BJ (cell line): Measurements from ENCODE around the gene MAP3K12. TPM values are rescaled to one million over a fixed set of nuclear protein-coding genes. Genes with fewer than 3 reads are reported as not detected.

Experiments
- CTCF ChIA-PET: fragments of 350-600 bp; formaldehyde crosslinking; extraction: SDS; loops from one replicate; lab custom pipeline; 2021; ENCODE audit warnings: antibody characterized with exemption, inconsistent platforms; lab: Yijun Ruan, JAX
- POLR2A ChIA-PET: fragments of 300-600 bp; sonication (Branson Sonifier 250); formaldehyde crosslinking; extraction: SDS; loops from one replicate; lab custom pipeline; 2021; ENCODE audit warnings: antibody characterized with exemption; lab: Charles Lee
- DNase-seq: peaks from one replicate; pipeline ENCODE4 v3.0.0-alpha.2; 2011; ENCODE audit warnings: low read depth
- H3K27me3 ChIP-seq: 2 replicates; pipeline ENCODE4 v1.6.0; 2011; ENCODE audit warnings: low read length; ENCODE audit not compliant: control insufficient read depth, insufficient read depth
- H3K36me3 ChIP-seq: 2 replicates; pipeline ENCODE4 v1.5.1; 2011; ENCODE audit warnings: low read length; ENCODE audit not compliant: control insufficient read depth, insufficient read depth
- H3K4me3 ChIP-seq: 2 replicates; pipeline ENCODE4 v1.5.1; 2011; ENCODE audit warnings: low read depth, mild to moderate bottlenecking, control low read depth, low read length
- polyA plus RNA-seq: library from polyadenylated mRNA; depleted of rRNA; stranded (reverse); fragments of >200 nt; gene quantifications from 2 replicates; pipeline ENCODE4 v1.2.3, GENCODE V29; 2011
- TF ChIP-seq, protein P1 (sequence below): IDR thresholded peaks from 2 replicates; pipeline ENCODE4 v1.5.1; 2011; ENCODE audit warnings: low read depth, mild to moderate bottlenecking, control low read depth, inconsistent platforms, low read length, moderate library complexity; ENCODE audit not compliant: insufficient read depth

MAP3K12 gene
- polyA plus RNA-seq, 1 experiment = 61.2 TPM

DNA sequence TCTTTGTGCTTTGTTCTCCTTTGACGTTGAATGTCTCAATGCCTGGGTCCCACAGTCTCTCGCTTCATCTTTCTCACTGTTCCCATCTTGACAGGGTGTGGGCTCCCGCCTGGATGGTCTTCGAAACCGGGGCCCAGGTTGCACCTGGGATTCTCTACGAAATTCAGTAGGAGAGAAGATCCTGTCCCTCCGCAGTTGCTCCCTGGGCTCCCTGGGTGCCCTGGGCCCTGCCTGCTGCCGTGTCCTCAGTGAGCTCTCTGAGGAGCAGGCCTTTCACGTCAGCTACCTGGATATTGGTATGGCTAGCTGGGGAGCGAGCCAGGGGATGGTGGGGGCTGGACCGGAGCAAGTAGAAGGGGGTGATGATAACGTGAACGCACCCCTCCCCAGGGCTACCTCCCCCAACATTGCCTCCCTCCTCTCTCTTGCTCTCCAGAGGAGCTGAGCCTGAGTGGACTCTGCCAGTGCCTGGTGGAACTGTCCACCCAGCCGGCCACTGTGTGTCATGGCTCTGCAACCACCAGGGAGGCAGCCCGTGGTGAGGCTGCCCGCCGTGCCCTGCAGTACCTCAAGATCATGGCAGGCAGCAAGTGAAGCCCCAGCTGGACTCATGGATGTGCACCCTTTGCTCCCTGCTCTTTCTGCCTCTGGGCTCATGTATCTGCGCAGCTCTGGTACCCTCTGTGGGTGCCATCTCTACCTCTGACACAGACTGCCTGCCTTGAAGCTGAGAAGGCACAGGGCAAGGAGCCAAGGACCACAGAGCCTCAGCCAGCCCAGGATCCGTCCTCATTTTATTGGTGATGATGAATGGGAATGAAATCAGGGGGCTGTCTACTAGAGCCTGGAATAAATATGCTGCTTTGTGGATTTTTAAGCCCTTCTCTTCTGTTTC lies 6.5 kb upstream of the MAP3K12 start:
- DNase-seq = no peak
- H3K27me3 ChIP-seq = no peaks in the 10 kb centered on the region
- H3K36me3 ChIP-seq = peaks cover 11% of the 10 kb centered on the region
- no peak overlapping the region for H3K4me3 ChIP-seq
- TF ChIP-seq, protein P1, sequence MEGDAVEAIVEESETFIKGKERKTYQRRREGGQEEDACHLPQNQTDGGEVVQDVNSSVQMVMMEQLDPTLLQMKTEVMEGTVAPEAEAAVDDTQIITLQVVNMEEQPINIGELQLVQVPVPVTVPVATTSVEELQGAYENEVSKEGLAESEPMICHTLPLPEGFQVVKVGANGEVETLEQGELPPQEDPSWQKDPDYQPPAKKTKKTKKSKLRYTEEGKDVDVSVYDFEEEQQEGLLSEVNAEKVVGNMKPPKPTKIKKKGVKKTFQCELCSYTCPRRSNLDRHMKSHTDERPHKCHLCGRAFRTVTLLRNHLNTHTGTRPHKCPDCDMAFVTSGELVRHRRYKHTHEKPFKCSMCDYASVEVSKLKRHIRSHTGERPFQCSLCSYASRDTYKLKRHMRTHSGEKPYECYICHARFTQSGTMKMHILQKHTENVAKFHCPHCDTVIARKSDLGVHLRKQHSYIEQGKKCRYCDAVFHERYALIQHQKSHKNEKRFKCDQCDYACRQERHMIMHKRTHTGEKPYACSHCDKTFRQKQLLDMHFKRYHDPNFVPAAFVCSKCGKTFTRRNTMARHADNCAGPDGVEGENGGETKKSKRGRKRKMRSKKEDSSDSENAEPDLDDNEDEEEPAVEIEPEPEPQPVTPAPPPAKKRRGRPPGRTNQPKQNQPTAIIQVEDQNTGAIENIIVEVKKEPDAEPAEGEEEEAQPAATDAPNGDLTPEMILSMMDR = no peak
- CTCF ChIA-PET = interaction anchor here (0.6 to 2.7 kb wide), 6 partner anchors 29 to 184 kb away, joined by 3 to 10 read pairs (median 4); partner anchors contain the start of gene AAAS
- POLR2A ChIA-PET = interaction anchor here (0.6 kb wide), 1 partner anchor 53 kb away, joined by 6 read pairs; no protein-coding TSS in a partner anchor

DNA sequence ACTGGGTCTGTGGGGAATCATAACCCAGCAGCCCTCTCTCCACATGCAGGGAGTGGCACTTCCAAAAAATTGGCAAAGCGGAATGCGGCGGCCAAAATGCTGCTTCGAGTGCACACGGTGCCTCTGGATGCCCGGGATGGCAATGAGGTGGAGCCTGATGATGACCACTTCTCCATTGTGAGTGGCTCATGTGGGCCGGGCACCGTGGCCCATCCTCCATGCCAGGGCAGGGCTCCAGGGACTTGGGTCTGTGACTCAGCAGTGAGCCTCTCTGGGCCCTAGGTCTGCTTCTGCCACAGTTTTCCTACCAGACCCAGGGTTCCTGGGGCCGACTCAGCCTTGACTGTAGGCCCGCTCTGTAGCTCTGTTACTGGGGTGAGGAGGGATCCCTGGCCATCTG lies 5.8 kb upstream of the MAP3K12 start:
- Histone ChIP-seq H3K4me3 (no peak overlapping the region), H3K27me3 (no peaks in the 10 kb centered on the region), H3K36me3 (peaks cover 10% of the 10 kb centered on the region)
- TF ChIP-seq, protein P1 = no peak
- CTCF ChIA-PET = interaction anchor here (1.1 to 2.7 kb wide), 4 partner anchors 147 to 181 kb away, joined by 3 to 10 read pairs (median 4); no protein-coding TSS in a partner anchor
- POLR2A ChIA-PET = no interaction called here
- DNase-seq = no peak

DNA sequence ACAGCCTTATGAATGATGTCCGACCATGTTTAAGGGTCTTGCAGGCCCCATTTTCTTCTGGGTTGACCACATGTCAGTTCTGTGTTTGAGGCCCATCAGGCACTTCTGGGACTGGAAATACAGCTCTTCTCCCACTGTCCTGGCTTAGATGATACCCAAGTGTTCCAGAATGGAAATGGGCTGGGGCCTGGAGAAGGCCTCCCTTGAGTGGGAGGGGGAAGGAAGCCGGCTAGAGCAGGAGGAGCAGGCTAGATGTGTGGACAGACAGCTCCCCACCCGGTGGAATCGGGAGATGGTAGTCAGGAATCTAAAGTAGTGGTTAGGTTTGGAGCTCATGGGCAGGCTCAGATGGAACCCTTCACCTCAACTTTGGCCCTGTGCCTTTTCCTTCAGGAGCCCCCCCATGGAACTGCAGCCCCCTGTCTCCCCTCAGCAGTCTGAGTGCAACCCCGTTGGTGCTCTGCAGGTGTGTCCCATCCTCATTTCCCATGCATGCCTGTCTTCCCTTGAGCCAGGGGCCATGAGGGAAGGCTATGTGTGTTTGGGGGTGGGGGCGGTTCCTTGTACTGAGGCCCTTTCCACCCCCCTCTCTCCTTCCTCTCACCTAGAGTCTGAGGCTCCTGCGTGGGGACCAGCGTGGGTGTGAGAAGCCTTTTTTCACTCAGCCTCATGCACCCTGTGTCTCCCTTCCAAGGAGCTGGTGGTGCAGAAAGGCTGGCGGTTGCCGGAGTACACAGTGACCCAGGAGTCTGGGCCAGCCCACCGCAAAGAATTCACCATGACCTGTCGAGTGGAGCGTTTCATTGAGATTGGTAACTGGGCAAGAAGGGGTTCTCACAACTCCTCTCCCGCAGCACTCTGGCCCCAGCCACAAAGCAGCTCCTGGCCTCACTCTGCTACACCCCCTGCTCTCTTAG lies 5.0 kb upstream of the MAP3K12 start:
- H3K27me3 ChIP-seq = no peaks in the 10 kb centered on the region
- DNase-seq = no peak
- H3K36me3 ChIP-seq = peaks cover 10% of the 10 kb centered on the region
- H3K4me3 ChIP-seq = no peak overlapping the region
- TF ChIP-seq, protein P1 = no peak
- CTCF ChIA-PET = interaction anchor here (1.1 to 2.7 kb wide), 4 partner anchors 152 to 183 kb away, joined by 3 to 10 read pairs (median 4); partner anchors contain the start of gene AAAS
- POLR2A ChIA-PET = no interaction called here

DNA sequence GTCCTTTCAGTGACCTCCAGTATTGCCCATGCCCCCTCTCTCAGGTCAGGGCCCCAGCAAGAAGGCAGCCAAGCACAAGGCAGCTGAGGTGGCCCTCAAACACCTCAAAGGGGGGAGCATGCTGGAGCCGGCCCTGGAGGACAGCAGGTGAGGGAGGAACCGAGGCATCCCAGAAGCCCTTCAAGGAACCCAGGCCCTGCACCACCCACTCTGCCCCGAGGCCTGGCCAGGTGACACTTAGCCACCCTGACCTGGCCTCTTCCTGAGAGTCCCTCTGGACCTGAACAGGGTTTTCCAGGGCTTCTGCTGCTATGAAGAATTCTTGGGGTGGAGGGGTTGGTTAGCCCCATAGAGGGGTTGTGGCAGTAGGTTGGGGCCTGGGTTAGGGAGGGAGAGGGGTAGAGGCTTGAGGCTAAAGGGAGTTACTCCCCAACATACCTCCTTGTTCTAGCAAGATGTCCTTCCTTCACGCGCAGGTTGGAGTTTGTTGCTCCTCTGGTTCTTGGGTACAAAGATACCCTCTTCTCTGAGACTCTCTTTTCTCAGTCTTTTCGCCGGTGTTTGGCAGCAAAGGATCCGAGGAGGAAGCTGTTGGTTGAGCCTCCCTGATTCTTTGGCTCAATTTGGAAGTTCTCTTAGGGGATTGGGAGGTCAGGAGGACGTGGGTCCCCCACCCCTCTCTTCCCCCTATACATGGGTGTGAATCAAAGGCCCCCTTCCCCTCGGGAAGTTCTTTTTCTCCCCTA lies 3.9 kb upstream of the MAP3K12 start:
- DNase-seq = no peak
- CTCF ChIA-PET = interaction anchor here (1.2 to 2.7 kb wide), 3 partner anchors 82 to 182 kb away, joined by 3 to 10 read pairs (median 5); partner anchors contain the start of gene AAAS
- POLR2A ChIA-PET = no interaction called here
- H3K4me3 ChIP-seq = no peak overlapping the region
- H3K27me3 ChIP-seq = no peaks in the 10 kb centered on the region
- TF ChIP-seq, protein P1 = no peak
- peaks cover 10% of the 10 kb centered on the region for H3K36me3 ChIP-seq
